Stimulated activated naive CD4-positive, alpha-beta T cell (primary cell): ENCODE data around the gene TRIP12.
"Not testable (repeated sequence)": the region's sequence is repeated elsewhere in the genome, so short reads cannot be mapped to it uniquely, and the experiment has no call there.

ENCODE experiments used
- DNase-seq, 6 experiments: peaks; one replicate each; lab custom pipeline; 2025; lab: John Stamatoyannopoulos, UW

The TRIP12 gene

DNA sequence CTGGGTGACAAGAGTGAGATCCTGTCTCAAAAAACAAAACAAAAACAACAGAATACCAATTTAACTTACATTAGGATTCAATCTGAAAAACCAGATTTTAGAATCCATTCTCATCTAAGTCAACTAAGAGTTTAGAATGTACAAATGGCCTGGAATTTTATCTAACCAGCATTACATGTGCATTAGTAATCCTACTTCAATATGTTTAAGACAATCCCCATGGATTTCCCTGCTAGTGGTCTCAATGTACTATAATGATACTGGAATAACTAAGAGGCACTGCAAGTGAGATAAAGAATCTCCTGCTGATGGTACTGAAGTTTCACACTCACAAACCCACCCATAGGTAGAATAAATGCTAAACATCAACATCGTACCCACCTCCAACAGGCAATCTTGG lies 153.6 kb downstream of the TRIP12 start:
- no peak for DNase-seq

DNA sequence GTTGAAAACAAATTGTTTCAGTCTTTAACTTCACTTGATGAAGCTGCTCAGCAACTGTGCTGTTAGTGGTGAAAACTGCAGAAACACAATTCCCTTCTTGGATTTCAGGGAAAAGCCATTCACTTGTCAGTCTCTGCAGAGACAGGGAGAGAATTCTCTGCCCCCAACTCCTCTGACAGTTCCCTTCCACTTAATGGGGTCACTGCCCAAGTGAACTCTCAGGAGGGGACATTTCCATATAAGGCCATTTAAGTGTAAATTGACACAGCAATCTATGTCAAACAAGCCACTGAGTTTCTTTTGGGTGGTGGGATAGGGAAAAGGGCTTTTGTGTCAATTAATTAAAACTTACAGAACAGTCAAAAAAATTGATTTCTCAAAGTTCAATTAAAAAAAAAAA lies 156.1 kb downstream of the TRIP12 start:
- DNase-seq, result no peak

DNA sequence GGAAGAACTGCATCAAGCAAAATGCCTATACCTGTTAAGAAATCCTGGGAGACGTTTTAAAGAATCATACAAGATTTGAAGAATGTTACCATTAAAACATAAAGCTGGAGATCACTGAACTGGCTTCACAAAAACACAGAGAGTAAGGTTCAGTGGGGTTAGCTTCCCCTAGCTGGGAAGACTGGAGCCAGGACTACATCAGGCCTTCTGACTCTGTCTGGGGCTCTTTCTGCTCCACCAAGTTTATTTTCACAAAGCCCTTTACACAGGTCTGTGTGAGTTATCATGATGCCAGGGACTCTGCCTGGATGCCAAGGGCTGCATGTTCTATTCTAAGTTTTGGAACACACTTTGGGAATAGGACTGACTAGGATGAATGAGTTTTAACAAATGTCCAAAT lies 160.1 kb downstream of the TRIP12 start:
- DNase-seq, result no peak

DNA sequence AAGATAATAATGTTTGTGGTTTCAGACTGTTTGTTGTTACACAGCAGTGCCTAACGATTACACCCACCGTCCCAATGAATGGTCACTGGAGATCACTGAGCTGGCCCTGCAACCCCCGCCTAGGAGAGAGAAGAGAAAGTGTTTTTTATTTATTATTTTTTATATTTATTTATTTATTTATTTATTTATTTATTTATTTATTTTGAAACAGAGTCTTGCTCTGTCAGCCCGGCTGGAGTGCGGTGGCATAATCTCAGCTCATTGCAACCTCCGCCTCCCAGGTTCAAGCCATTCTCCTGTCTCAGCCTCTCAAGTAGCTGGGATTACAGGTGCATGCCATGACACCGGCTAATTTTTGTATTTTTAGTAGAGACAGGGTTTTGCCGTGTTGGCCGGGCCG lies 164.3 kb downstream of the TRIP12 start:
- DNase-seq, result not testable (repeated sequence)

GRCh38 chr2:229752970-229753729 lies 168.7 kb downstream of the TRIP12 start:
- DNase-seq, result no peak

GRCh38 chr2:229749779-229750178 lies 172.0 kb downstream of the TRIP12 start:
- no peak for DNase-seq

DNA sequence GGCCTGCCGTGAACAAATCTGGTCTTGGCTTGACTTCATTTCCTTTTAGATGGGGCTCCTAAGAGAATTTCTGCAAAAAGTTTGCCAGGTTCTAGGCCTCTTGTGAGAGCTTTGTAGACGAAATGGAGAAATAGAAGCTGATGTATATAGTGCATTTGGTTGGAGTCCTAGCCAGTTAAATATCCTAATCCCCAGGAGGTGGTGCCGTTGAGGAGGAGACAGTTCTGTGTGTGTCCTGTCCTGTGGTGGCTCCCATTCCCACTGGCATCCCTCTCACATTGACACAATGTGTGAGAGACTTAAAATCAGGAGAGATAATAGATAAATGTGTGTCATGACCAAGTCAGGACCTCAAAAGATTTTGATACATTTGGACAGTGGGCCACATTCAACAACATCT lies 172.9 kb downstream of the TRIP12 start:
- DNase-seq, result no peak

DNA sequence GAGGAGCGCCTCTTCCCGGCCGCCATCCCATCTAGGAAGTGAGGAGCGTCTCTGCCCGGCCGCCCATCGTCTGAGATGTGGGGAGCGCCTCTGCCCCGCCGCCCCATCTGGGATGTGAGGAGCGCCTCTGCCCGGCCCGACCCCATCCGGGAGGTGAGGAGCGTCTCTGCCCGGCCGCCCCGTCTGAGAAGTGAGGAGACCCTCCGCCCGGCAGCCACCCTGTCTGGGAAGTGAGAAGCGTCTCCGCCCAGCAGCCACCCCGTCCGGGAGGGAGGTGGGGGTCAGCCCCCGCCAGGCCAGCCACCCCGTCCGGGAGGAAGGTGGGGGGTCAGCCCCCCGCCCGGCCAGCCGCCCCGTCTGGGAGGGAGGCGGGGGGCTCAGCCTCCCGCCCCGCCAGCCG lies 179.1 kb downstream of the TRIP12 start:
- not testable (repeated sequence) for DNase-seq

DNA sequence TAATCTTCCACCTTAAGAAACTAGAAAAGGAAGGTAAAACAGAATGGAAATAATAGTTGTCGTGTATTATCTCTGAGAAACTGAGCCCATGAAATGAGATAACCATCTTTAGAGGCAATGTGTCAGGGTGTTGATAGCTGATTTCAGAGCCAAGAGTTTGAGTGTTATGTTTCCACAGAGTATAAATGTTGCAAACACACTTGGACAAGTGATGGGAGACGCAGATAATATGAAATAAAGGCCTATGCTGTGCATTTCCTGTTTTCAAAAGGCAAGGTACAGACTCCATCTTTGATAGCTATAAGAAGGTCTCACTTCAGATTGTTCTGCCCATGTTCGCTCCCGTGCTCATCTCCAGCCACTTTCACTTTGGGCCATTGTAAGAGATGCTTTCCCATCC lies 181.5 kb downstream of the TRIP12 start:
- no peak for DNase-seq

DNA sequence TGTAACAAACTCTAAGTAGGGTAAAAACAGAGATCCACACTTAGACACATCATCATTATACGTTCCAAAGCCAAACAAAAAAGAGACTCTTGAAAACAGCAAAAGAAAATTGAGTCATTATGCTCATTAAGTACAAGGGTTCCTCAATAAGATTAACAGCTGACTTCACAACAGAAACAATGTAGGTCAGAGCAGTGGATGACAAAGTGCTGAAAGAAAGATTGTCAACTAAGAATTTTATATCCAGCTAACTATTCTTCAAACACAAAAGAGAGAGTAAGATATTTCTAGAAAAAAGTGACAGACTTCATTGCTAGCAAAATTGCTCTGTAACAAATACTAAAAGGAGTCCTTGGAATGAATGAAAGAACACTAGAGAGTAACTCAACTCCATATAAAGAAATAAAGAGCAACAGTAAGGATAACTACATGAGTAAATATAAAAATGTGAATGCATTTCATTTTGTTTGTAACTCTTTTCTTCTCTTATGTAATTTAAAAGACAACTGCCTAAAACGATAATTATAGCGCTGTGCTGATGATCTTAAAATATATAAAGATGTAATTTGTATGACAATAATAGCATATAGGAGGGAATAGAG lies 183.7 kb downstream of the TRIP12 start:
- DNase-seq, result no peak

GRCh38 chr2:229734410-229734809 lies 187.4 kb downstream of the TRIP12 start:
- no peak for DNase-seq

- no peak for DNase-seq
Measured at GRCh38 chr2:229733611-229734245, 188.1 kb downstream of the TRIP12 start.

DNA sequence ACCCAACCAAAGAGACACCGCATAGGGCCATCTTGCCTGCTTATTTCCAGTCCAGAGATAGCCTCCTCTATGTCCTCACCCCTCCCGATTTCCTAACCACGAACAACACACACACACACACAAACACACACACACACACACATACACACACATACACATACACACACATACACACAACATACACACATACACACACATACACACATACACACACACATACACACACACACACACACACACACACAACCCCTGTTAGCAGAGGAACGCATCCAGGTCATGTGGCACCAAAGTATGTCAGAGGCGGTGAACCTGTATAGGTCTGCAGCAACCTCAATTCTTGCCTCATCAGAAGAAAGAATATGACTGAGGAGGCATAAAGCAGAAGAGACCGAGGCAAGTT lies 188.9 kb downstream of the TRIP12 start:
- DNase-seq, result no peak

DNA sequence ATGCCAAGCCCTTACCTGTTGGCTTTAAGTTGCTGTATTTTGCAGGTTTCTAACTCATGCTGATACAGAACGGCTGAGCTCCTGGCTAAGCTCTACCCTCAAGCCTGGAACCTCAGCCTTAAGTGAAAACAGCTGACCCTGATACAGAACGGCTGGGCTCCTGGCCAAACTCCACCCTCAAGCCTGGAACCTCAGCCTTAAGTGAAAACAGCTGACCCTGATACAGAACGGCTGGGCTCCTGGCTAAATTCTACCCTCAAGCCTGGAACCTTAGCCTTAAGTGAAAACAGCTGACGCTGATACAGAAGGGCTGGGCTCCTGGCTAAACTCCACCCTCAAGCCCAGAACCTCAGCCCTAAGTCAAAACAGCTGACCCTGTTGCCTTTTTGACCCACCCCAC lies 189.9 kb downstream of the TRIP12 start:
- no peak for DNase-seq

DNA sequence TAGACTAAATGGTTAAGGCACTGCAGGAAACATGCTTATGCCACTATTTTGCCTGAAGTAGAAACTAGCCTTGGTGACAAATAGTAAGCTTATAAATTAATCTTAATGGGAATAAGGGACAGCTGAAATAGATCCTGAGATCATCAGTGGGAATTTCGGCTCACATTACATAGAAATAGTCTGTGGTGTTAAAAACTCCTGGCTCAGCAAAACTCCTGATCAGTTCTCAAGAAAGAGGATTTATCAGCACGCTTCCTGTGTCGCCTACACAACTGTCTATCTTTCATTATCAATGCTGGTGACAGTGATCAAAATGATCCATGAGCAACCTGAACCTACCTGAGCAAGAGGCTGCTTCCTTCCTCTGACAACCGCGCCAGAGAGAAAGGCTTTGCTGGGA lies 190.4 kb downstream of the TRIP12 start:
- no peak for DNase-seq

DNA sequence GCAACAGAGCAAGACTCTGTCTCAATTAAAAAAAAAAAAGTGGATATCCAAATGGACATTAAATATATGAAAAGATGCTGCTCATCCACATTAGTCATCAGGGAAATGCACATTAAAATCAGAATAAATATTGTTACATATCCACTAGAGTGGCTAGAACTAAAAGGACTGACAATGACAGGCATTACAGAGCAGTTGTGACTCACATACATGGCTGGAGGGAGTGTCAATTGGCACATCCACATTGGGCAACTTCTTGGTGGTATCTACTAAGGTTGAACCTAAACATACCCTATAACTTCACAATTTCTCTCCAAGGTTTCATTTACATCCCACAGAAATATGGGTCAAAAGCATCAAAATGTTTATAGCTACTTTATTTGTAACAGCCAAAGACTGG lies 193.4 kb downstream of the TRIP12 start:
- no peak for DNase-seq

DNA sequence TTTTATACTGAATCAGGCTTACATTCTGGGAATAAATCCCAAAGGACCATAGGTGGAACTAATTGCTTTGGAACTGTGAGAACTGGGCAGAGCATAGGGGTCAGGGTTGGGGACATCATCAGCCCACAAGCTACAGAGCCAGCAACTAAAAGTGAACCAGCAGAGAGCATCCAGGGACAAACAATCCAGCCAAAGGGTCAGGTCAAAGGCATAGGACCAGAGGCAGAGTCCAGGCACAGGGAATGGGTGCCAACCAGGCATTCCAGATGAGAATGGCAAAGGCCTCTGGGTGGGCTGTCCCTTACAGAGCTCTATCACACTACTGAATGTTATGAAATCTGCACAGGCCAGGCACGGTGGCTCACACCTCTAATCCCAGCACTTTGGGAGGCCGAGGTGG lies 195.2 kb downstream of the TRIP12 start:
- DNase-seq, result no peak

- DNase-seq, result no peak
Measured at GRCh38 chr2:229725716-229726574, 195.9 kb downstream of the TRIP12 start.

- DNase-seq, result not testable (repeated sequence)
Measured at GRCh38 chr2:229723192-229723591, 198.6 kb downstream of the TRIP12 start.

- DNase-seq, result no peak
Measured at GRCh38 chr2:229719926-229720647, 201.7 kb downstream of the TRIP12 start.

GRCh38 chr2:229718057-229718456 lies 203.8 kb downstream of the TRIP12 start:
- no peak for DNase-seq
